Activated CD8-positive, alpha-beta memory T cell treated with anti-CD3 and anti-CD28 coated beads, Interleukin-2, amount 50 U/mL, for 48 hours (primary cell): ENCODE results near the gene ZNF350.
"Not testable (repeated sequence)": the region's sequence is repeated elsewhere in the genome, so short reads cannot be mapped to it uniquely, and the experiment has no call there.

Experiments used
- DNase-seq: peaks from one replicate; pipeline ENCODE4 v3.0.0-alpha.2; 2020

ZNF350 gene

GRCh38 chr19:51986309-51987291 is at the start of gene ZNF350:
Gene ZNF350, minus strand, starts transcription at chr19:51986840. Its CDS starts 12,480 bp downstream, at chr19:51974360.
- peak; percentile 84 for DNase-seq

GRCh38 chr19:52034051-52034728 is 47.5 kb upstream of the ZNF350 start:
- no peak for DNase-seq

GRCh38 chr19:52028780-52029123 is 42.1 kb upstream of the ZNF350 start:
- no peak for DNase-seq

- peak; percentile 91 for DNase-seq
Observed at GRCh38 chr19:52028027-52028779, 41.6 kb upstream of the ZNF350 start, which contains the start of gene ZNF614. Gene ZNF614, minus strand, starts transcription at chr19:52028379. Its CDS starts 2,634 bp downstream, at chr19:52025745.

GRCh38 chr19:52026255-52026990 is 39.8 kb upstream of the ZNF350 start:
- DNase-seq = not testable (repeated sequence)

- not testable (repeated sequence) for DNase-seq
Observed at GRCh38 chr19:52024478-52024877, 37.8 kb upstream of the ZNF350 start.

GRCh38 chr19:52022193-52022592 is 35.6 kb upstream of the ZNF350 start:
- no peak for DNase-seq

- no peak for DNase-seq
Observed at GRCh38 chr19:52020506-52020905, 33.9 kb upstream of the ZNF350 start.

- no peak for DNase-seq
Observed at GRCh38 chr19:52010674-52011073, 24.0 kb upstream of the ZNF350 start.

GRCh38 chr19:52007806-52008557 is 21.3 kb upstream of the ZNF350 start, which contains the start of gene ZNF615:
Gene ZNF615, minus strand, starts transcription at chr19:52008211. Its CDS starts 4,500 bp downstream, at chr19:52003711.
- peak; percentile 94 for DNase-seq

- no peak for DNase-seq
Observed at GRCh38 chr19:52007451-52007805, 20.8 kb upstream of the ZNF350 start.

- no peak for DNase-seq
Observed at GRCh38 chr19:51994048-51994644, 7.5 kb upstream of the ZNF350 start.

GRCh38 chr19:51993422-51993821 is 6.8 kb upstream of the ZNF350 start:
- DNase-seq = no peak

- no peak for DNase-seq
Observed at GRCh38 chr19:51983361-51983760, 3.3 kb downstream of the ZNF350 start.

- DNase-seq = not testable (repeated sequence)
Observed at GRCh38 chr19:51980926-51981325, 5.7 kb downstream of the ZNF350 start.

GRCh38 chr19:51980116-51980736 is 6.4 kb downstream of the ZNF350 start:
- no peak for DNase-seq

- DNase-seq = no peak
Observed at GRCh38 chr19:51978882-51979281, 7.8 kb downstream of the ZNF350 start.

GRCh38 chr19:51977346-51977745 is 9.3 kb downstream of the ZNF350 start:
- no peak for DNase-seq

GRCh38 chr19:51976852-51977251 is 9.8 kb downstream of the ZNF350 start:
- no peak for DNase-seq

- not testable (repeated sequence) for DNase-seq
Observed at GRCh38 chr19:51975787-51976186, 10.9 kb downstream of the ZNF350 start.

GRCh38 chr19:51971624-51972023 is 15.0 kb downstream of the ZNF350 start:
- DNase-seq = no peak
